K562 (cell line): ENCODE data around the gene ATP6V0D1. TPM values are rescaled to one million over a fixed set of nuclear protein-coding genes. Genes with fewer than 3 reads are reported as not detected.
A peak's percentile ranks its signal among the peaks of the same experiment; 100 is the strongest.

ENCODE experiments used
- BRF2 ChIP-seq: IDR thresholded peaks from 3 replicates; pipeline ENCODE4 v1.6.1; 2011; ENCODE audit warnings: borderline replicate concordance, mild to moderate bottlenecking; ENCODE audit not compliant: insufficient read length, insufficient read depth
- ELF1 ChIP-seq: fragments of 200-800 bp; sonication (Bioruptor generic); IDR thresholded peaks from 2 replicates; pipeline ENCODE4 v1.6.1; 2016; ENCODE audit warnings: missing genetic modification characterization, missing compliant biosample characterization
- EWSR1 ChIP-seq: fragments of 450-650 bp; IDR thresholded peaks from 2 replicates; pipeline ENCODE4 v1.6.1; 2018; ENCODE audit warnings: borderline replicate concordance, mild to moderate bottlenecking, low read depth, moderate library complexity; ENCODE audit not compliant: partially characterized antibody
- KLF13 ChIP-seq: fragments of 450-650 bp; IDR thresholded peaks from 2 replicates; pipeline ENCODE4 v1.6.1; 2016; ENCODE audit warnings: missing genetic modification characterization, low read depth, mild to moderate bottlenecking, missing compliant biosample characterization, moderate library complexity, borderline replicate concordance
- MXI1 ChIP-seq: IDR thresholded peaks from 2 replicates; pipeline ENCODE4 v1.6.1; 2011; ENCODE audit warnings: low read depth, mild to moderate bottlenecking, improper control_type of control experiment, low read length
- PURB ChIP-seq: sonication (generic); formaldehyde crosslinking; IDR thresholded peaks from 2 replicates; pipeline ENCODE4 v1.9.0; 2021; ENCODE audit warnings: low read depth, mild to moderate bottlenecking, missing genetic modification reagents
- RERE ChIP-seq: sonication (generic); formaldehyde crosslinking; IDR thresholded peaks from 2 replicates; pipeline ENCODE4 v1.8.0; 2023; ENCODE audit warnings: missing genetic modification reagents, mild to moderate bottlenecking, borderline replicate concordance
- RUNX1 ChIP-seq: sonication (generic); IDR thresholded peaks from 2 replicates; pipeline ENCODE4 v1.6.1; 2016; ENCODE audit warnings: antibody characterized with exemption, low read depth
- STAT6 ChIP-seq: sonication (generic); formaldehyde crosslinking; IDR thresholded peaks from 2 replicates; pipeline ENCODE4 v1.8.1; 2023; ENCODE audit warnings: mild to moderate bottlenecking, missing genetic modification reagents
- YY1 ChIP-seq, 3 experiments: IDR thresholded peaks; 2 replicates each; pipeline ENCODE4 v1.6.1; 2011; ENCODE audit warnings: low read length in 2 of 3, mild to moderate bottlenecking in 2 of 3, moderate library complexity in 2 of 3, borderline replicate concordance in 1 of 3, control low read depth in 1 of 3, low read depth in 1 of 3; ENCODE audit not compliant: insufficient read depth in 3 of 3, insufficient replicate concordance in 2 of 3, control insufficient read depth in 1 of 3, insufficient read length in 1 of 3; ENCODE audit errors: extremely low read depth in 1 of 3
- ZC3H8 ChIP-seq: fragments of 450-650 bp; IDR thresholded peaks from 2 replicates; pipeline ENCODE4 v1.6.1; 2017
- ZEB2 ChIP-seq: fragments of 450-650 bp; IDR thresholded peaks from 2 replicates; pipeline ENCODE4 v1.6.1; 2016
- ZFPM2 ChIP-seq: fragments of 250-450 bp; sonication (Bioruptor Pico); IDR thresholded peaks from 2 replicates; pipeline ENCODE4 v1.5.1; 2022; ENCODE audit warnings: mild to moderate bottlenecking
- ZNF184 ChIP-seq: sonication (generic); formaldehyde crosslinking; IDR thresholded peaks from 2 replicates; pipeline ENCODE4 v1.5.0; 2020; ENCODE audit warnings: missing genetic modification reagents
- ZNF197 ChIP-seq: fragments of 200-800 bp; sonication (Bioruptor generic); IDR thresholded peaks from 2 replicates; pipeline ENCODE4 v1.6.1; 2016; ENCODE audit warnings: low read depth, missing genetic modification characterization, missing compliant biosample characterization
- ZNF347 ChIP-seq: fragments of 450-650 bp; formaldehyde crosslinking; IDR thresholded peaks from 2 replicates; pipeline ENCODE4 v1.4.0; 2020; ENCODE audit warnings: low read depth, mild to moderate bottlenecking, moderate library complexity
- ZNF584 ChIP-seq: fragments of 200-800 bp; sonication (Bioruptor generic); IDR thresholded peaks from 2 replicates; pipeline ENCODE4 v1.6.1; 2016; ENCODE audit warnings: low read depth, mild to moderate bottlenecking, missing genetic modification characterization, missing compliant biosample characterization
- ZNF695 ChIP-seq: fragments of 450-650 bp; formaldehyde crosslinking; IDR thresholded peaks from 2 replicates; pipeline ENCODE4 v1.4.0; 2020; ENCODE audit warnings: mild to moderate bottlenecking, moderate library complexity
- polyA plus RNA-seq, 8 experiments: library from polyadenylated mRNA; depleted of rRNA in 4 of 8; stranded (reverse) in 5 of 8; unstranded in 3 of 8; fragments of >200 nt; fragmentation: Nextera tagmentation in 2 of 8; fragmentation: Illumina TruSeq in 1 of 8; extraction: Ambion mirVana in 2 of 8; extraction: Trizol in 1 of 8; gene quantifications; 2 replicates each; pipeline versions ENCODE4 v1.2.1 to v1.2.3, GENCODE V29; 2011 to 2014; ENCODE audit warnings: inconsistent platforms in 1 of 8, missing spikeins in 1 of 8
- total RNA-seq, 7 experiments: library from RNA; depleted of rRNA in 6 of 7; stranded (reverse); fragments of >200 nt in 6 of 7; fragmentation: Illumina TruSeq in 2 of 7; extraction: Trizol in 2 of 7; gene quantifications; 2 replicates each; pipeline versions ENCODE4 v1.2.1 to v1.2.3, GENCODE V29; 2011 to 2021; ENCODE audit warnings: low replicate concordance in 1 of 7

Gene ATP6V0D1
- total and polyA plus RNA-seq, 9 of the 15 experiments (the other 6 are each of a cell fraction or from before 2014, with no cell fraction given): 23.2 to 69.7 (median 45.6) TPM

- TF ChIP-seq RERE (CRISPR knock-in tag) (no peak), STAT6 (CRISPR knock-in tag) (no peak), ZC3H8 (no peak), ELF1 (tag) (peak; percentile 52; the same call in 1 of the 2 replicates), EWSR1 (no peak), ZNF197 (no peak), ZNF695 (CRISPR knock-in tag) (no peak), ZEB2 (no peak), KLF13 (tag) (0 out of 2 replicates have a peak, but pooled peaks have one; percentile 14), ZNF347 (no peak), ZFPM2 (CRISPR knock-in tag) (no peak), ZNF584 (no peak), BRF2 (no peak), YY1 (IDR thresholded peaks at IDR 0.05; ENCODE audit: borderline replicate concordance in 1 of 3, control insufficient read depth in 1 of 3, extremely low read depth in 1 of 3, insufficient read depth in 3 of 3, insufficient read length in 1 of 3, insufficient replicate concordance in 2 of 3, low read depth in 1 of 3, low read length in 2 of 3) (peak in 2 of 3 experiments; percentile 42 to 54), ZNF184 (no peak), MXI1 (peak; percentile 56; the same call in 1 of the 2 replicates), PURB (CRISPR knock-in tag) (no peak), RUNX1 (peak; percentile 16; the same call in 1 of the 2 replicates)
Measured at GRCh38 chr16:67521095-67521804, 40.3 kb upstream of the ATP6V0D1 start (continued).
